ENCODE results near the gene U2AF2. TPM values are rescaled to one million over a fixed set of nuclear protein-coding genes. Genes with fewer than 3 reads are reported as not detected.

Gene U2AF2
- total RNA-seq, 4 donors from 2014 or later: 10.0 to 165 (median 58.1) TPM

DNA sequence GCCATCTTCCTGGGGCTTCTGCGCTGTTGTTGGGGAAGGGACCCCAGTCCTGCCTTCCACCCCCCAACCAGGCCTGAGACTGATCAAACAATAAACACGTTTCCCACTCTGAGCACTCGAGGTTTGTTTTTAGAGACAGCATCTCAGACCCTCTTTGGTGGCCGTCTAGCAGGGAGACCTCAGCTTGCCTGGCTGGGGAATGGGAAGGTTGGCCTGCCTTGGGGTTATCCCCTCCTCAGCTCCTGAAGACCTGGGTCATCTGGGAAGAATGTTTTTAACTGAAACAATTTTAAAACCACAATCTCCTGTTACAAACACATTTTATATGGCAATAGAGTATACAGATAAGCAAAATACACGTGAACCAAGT lies 9.3 kb upstream of the U2AF2 start:
- Histone ChIP-seq H3K36me3 (no peaks in the 10 kb centered on the region), H3K27ac (no peak overlapping the region), H3K9me3 (no peaks in the 10 kb centered on the region), H3K4me1 (peaks cover 0 to 18% of the 10 kb centered on the region in 2 donors), H3K27me3 (no peaks in the 10 kb centered on the region), H3K4me3 (no peak overlapping the region)
- DNase-seq: no peak
- intact Hi-C loops (cut with DNase I; ENCODE audit: low total_unique reads): loop anchor here (10.0 kb wide), 1 partner anchor 531 kb away; the partner anchor contains the start of gene PPP1R12C
- no peak for TF ChIP-seq POLR2A (IDR thresholded peaks at IDR 0.05)
- TF ChIP-seq, protein P1, sequence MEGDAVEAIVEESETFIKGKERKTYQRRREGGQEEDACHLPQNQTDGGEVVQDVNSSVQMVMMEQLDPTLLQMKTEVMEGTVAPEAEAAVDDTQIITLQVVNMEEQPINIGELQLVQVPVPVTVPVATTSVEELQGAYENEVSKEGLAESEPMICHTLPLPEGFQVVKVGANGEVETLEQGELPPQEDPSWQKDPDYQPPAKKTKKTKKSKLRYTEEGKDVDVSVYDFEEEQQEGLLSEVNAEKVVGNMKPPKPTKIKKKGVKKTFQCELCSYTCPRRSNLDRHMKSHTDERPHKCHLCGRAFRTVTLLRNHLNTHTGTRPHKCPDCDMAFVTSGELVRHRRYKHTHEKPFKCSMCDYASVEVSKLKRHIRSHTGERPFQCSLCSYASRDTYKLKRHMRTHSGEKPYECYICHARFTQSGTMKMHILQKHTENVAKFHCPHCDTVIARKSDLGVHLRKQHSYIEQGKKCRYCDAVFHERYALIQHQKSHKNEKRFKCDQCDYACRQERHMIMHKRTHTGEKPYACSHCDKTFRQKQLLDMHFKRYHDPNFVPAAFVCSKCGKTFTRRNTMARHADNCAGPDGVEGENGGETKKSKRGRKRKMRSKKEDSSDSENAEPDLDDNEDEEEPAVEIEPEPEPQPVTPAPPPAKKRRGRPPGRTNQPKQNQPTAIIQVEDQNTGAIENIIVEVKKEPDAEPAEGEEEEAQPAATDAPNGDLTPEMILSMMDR (IDR thresholded peaks at IDR 0.05): no peak

DNA sequence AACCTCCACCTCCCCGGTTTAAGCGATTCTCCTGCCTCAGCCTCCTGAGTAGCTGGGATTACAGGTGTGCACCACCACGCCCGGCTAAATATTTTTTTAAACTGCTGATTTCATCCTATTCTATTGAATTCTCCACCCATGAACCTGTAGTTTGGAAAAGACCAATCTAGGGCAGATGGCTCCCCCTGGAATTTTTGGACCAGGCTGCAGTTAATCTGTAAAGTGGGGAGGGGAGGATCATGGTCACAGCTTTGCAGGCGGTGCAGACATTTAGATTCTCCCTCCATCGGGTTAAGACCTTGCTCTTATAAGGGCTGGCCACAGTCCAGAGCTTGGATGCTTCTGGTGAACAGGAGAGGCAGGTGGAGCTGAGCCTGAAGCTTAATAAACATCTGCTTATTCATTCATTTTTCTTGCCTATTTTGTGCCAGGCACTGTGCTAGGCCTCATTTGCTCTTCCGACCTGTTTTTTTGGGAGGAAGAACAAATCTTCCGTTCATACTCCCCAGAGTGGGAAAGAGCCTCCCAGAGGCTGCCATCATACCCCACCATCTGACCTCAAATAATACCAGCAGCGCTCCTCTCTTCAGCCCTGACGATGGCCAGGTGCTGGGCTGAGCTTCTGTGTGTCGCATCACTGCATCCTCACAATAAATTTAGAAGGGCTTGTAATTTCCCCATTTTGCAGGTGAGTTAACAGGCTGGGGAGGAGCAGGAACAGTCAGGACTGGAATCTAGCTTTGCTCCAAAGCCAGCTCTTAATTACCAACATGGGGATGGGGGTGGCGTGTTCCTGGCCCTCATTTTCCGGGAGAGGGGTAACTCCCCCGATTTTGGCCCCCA lies 7.7 kb upstream of the U2AF2 start:
- peaks cover 0 to 16% of the 10 kb centered on the region in 2 donors for H3K4me1 ChIP-seq
- H3K36me3 ChIP-seq: no peaks in the 10 kb centered on the region
- intact Hi-C loops (cut with DNase I; ENCODE audit: low total_unique reads): loop anchor here (10.0 kb wide), 1 partner anchor 532 kb away; the partner anchor contains the start of gene PPP1R12C
- H3K4me3 ChIP-seq: peak overlapping the region; percentile 54 to 70
- DNase-seq: no peak
- no peaks in the 10 kb centered on the region for H3K9me3 ChIP-seq
- H3K27me3 ChIP-seq: no peaks in the 10 kb centered on the region
- no peak for TF ChIP-seq POLR2A (IDR thresholded peaks at IDR 0.05)
- TF ChIP-seq, protein P1 (IDR thresholded peaks at IDR 0.05): no peak
- H3K27ac ChIP-seq: peak overlapping the region; percentile 86

DNA sequence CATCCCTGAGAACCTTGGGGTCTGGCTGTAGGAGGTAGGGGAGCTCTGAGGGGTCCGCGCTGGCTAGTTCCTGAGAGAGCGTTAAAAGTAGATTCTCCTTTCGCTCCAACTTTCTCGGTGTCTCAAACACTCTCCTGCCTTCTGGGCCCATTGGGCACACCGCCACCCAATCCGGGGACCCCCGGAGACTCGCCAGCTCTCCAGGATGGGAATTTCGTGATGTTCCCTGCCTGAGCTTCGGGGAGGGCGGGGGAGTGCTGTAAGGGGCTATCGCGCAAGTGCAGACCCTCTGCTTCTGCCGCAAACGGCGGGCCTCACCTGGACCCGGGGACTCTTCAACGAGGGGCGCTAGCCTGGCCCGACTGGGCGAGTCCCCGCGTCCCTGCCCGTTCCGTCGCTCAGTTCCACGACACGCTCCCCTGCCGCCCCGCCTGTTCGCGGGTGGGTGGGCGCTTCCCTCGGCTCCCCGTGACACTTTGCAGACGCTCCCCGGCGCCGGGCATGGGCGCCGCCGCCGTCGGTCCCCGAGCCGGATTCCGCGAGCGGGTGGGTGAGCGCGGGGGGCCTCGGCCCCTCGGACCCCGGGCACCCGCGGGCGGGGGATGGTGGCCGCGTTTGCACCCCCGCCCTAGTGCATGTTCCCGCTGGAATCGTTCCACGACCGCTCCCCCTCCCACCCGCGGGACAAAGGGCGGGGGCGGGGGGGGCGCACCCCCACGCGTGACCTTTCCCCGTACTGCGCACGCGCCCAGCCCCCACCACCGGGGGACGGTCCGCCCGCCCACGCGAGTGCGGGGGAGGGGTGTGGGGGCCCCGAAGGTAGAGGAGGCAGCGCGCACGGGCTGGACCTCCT lies 6.9 kb upstream of the U2AF2 start, which contains the start of gene CCDC106:
CCDC106 (plus strand) TSS at position 481 of the 853 bp plus-strand sequence. CDS start 835 bp downstream, outside the sequence.
- Histone ChIP-seq H3K27me3 (no peaks in the 10 kb centered on the region), H3K4me1 (peaks cover 0 to 12% of the 10 kb centered on the region in 2 donors), H3K4me3 (peak within 1 kb of the TSS; percentile 54 to 70), H3K36me3 (no peaks in the 10 kb centered on the region), H3K9me3 (no peaks in the 10 kb centered on the region), H3K27ac (peak within 1 kb of the TSS; percentile 86)
- DNase-seq: peak; percentile 78 to 81
- peak in 1 of 2 donors; percentile 23 for TF ChIP-seq POLR2A (IDR thresholded peaks at IDR 0.05)
- TF ChIP-seq, protein P1 (IDR thresholded peaks at IDR 0.05): peak in 1 of 4 experiments; percentile 12
- intact Hi-C loops (cut with DNase I; ENCODE audit: low total_unique reads): loop anchor here (10.0 kb wide), 1 partner anchor 533 kb away; the partner anchor contains the start of gene PPP1R12C

DNA sequence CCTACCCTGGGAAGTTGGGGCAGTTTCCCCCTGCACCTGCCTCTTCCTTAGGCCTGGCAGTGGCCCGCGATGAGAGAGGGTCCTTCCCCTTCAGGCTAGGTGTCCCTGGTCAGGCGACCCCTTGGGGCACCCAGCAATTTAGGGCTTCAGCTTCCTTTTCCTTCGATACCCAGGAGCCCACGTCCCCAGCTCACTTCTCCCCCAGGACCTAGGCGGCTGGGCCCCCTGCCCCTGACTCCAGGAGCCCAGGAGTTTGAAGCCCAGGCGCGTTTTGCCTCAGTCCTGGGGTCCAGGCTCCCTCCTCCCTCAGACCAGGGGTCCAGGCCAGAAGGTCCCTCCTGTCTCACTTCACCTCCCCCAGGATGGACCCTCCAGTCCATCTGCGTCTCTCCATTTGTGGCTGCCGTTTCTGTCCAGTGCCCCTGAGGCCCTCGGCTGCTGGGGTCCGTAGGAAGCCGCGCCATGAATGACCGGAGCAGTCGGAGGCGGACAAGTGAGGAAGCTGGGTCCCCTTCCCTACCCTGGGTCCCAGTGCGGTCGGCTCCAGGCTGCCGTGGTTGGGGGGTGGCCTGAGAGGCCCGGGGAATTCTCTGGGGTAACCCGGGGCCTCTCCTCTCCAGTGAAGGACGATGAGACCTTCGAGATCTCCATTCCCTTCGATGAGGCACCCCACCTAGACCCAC lies 6.1 kb upstream of the U2AF2 start:
- DNase-seq: no peak
- no peaks in the 10 kb centered on the region for H3K9me3 ChIP-seq
- H3K36me3 ChIP-seq: no peaks in the 10 kb centered on the region
- peaks cover 0 to 12% of the 10 kb centered on the region in 2 donors for H3K4me1 ChIP-seq
- TF ChIP-seq, protein P1 (IDR thresholded peaks at IDR 0.05): no peak
- no peak for TF ChIP-seq POLR2A (IDR thresholded peaks at IDR 0.05)
- intact Hi-C loops (cut with DNase I; ENCODE audit: low total_unique reads): loop anchor here (10.0 kb wide), 1 partner anchor 534 kb away; the partner anchor contains the start of gene PPP1R12C
- no peaks in the 10 kb centered on the region for H3K27me3 ChIP-seq
- H3K4me3 ChIP-seq: peak overlapping the region; percentile 54 to 70
- peak overlapping the region; percentile 86 for H3K27ac ChIP-seq

Data from uterus (tissue), 4 donors.